GM12892 (cell line): ENCODE data around the gene CLNK.

Experiments used
- DNase-seq: peaks from one replicate; pipeline ENCODE4 v3.0.0; 2011; ENCODE audit not compliant: insufficient read length
- FAIRE-seq: peaks from 2 replicates; lab custom pipeline; 2011; peaks lifted over from hg19 to GRCh38; lab: Jason Lieb, UNC
- POLR2A ChIP-seq: IDR thresholded peaks from 2 replicates; pipeline ENCODE4 v1.6.1; 2011; ENCODE audit warnings: low read depth, low read length, control low read depth
- POLR2AphosphoS5 ChIP-seq: IDR thresholded peaks from 2 replicates; pipeline ENCODE4 v1.6.1; 2011; ENCODE audit warnings: low read depth, low read length, control low read depth
- TAF1 ChIP-seq: IDR thresholded peaks from 2 replicates; pipeline ENCODE4 v1.6.1; 2011; ENCODE audit warnings: low read depth, mild to moderate bottlenecking, control low read depth, low read length, borderline replicate concordance

Gene CLNK

DNA sequence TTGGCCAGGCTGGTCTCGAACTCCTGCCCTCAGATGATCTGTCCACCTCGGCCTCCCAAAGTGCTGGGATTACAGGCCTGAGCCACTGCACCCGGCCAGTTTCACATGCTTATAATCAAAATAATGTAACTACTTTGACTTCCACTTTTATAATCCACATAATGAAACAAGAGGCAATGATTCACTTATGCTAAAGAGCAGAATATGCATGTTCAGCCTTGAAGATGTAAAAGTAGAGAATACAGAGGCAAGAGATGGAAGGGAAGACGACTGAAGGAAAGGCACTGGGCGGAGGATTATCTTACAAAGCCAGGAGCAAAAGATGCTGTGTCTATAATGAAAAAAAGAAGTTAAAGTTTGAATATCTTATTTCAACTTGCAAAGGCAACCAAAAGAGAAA lies 214.1 kb downstream of the CLNK start:
- DNase-seq (no peak), FAIRE-seq (no peak)
- no peak for TF ChIP-seq TAF1
- no peak for TF ChIP-seq POLR2AphosphoS5
- TF ChIP-seq POLR2A = no peak

DNA sequence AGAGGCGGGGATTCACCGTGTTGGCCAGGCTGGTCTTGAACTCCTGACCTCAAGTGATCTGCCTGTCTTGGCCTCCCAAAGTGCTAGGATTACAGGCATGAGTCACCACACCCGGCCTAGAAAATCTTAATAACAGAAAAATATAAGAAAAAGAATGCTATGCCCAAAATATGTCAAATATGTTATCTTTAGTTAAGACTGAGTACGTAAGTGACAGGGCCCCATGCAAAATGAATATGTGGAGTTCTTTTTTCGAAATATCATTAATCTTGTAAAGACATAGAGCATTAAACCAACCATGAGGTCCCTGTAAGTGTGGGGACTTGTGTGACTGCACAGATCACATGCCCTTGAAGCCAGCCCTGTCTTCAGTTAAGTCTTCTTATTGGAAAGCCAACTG lies 218.4 kb downstream of the CLNK start:
- DNase-seq (no peak), FAIRE-seq (no peak)
- TF ChIP-seq POLR2AphosphoS5 = no peak
- TF ChIP-seq TAF1 = no peak
- no peak for TF ChIP-seq POLR2A

DNA sequence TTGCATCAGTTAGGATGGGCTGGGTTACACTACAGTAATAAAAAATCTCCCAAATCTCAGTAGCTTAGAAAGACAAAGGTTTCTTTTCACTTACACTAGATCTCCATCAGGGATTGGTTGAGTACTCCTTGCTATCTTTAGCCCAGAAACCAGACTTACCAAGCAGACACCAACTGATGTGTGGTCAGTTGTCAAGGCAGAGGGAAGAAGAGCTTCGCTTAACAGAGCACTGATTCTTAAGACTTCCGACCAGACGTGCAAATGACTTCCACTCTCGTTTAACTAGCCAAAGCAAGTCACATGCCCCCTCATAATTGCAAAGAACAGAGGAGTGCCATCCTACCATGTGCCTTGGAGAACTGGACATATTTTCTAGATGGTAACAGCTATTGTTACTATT lies 221.7 kb downstream of the CLNK start:
- DNase-seq (no peak), FAIRE-seq (no peak)
- no peak for TF ChIP-seq POLR2AphosphoS5
- TF ChIP-seq TAF1 = no peak
- no peak for TF ChIP-seq POLR2A

DNA sequence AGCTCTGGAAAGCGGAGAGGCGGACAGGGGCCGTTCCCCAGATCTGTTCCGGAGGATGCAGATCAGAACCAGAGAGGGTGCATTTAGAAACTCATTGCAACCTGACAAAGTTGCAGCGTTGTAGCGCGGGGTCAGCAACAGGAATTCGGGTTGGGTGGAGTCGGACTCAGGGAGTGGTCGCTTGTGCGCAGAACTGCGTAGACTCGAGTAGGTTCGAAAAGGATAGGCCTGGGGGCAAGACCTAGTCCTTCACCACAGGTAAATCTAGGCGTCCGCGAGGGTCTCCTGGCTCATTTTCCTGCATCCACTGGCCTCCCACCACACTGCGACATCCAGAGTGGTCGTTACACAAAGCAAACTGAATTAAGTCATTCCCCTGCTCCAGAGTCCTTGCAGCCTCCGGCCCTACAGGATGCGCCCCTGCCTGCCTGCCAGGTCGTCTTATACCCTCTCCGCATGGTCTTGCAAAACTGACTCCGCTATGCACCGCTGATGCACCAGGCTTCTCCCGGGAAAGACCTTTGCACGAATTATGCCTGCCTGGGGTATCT lies 222.6 kb downstream of the CLNK start:
- no peak for FAIRE-seq
- no peak for TF ChIP-seq TAF1
- TF ChIP-seq POLR2AphosphoS5 = no peak
- no peak for TF ChIP-seq POLR2A
- DNase-seq = no peak

DNA sequence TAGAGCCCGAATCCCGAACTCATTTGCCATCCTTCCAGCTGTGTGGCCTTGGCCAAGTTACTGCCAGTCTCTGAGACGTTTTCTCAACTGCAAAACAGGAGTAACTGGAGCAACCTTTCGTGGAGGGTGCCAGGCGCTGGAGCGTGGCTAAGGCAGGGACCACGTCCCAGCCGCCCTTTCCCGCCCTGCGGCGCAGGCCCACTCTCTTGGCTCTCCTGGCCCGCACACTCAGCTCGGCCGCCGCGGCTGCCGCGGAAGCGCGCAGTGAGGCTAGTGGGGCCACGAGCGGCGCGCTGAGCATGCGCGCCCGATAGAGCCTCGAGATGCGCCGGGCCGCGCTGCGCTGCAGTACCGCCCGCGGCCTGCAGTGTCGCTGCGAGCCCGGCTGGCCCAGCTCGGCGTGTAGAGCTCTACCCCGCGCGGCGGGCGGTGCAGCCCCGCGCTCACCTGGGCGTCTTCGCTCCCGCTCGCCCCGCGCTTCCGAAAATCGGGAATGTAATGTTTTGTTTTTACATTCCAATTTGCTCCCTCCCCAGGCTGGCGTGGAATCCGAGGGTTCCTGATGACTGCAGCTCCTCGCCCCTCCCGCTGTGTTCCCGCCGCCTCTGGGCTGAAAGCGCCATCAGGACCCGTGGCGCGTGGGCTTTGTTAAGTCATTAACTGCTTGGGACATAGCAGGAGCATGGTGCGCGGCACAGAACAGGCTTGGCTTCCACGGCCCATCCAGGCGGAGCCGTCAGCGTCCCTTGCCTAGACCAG lies 223.3 kb downstream of the CLNK start:
- DNase-seq (peak; percentile 81), FAIRE-seq (peak; percentile 81)
- no peak for TF ChIP-seq POLR2AphosphoS5
- TF ChIP-seq POLR2A = no peak
- no peak for TF ChIP-seq TAF1

DNA sequence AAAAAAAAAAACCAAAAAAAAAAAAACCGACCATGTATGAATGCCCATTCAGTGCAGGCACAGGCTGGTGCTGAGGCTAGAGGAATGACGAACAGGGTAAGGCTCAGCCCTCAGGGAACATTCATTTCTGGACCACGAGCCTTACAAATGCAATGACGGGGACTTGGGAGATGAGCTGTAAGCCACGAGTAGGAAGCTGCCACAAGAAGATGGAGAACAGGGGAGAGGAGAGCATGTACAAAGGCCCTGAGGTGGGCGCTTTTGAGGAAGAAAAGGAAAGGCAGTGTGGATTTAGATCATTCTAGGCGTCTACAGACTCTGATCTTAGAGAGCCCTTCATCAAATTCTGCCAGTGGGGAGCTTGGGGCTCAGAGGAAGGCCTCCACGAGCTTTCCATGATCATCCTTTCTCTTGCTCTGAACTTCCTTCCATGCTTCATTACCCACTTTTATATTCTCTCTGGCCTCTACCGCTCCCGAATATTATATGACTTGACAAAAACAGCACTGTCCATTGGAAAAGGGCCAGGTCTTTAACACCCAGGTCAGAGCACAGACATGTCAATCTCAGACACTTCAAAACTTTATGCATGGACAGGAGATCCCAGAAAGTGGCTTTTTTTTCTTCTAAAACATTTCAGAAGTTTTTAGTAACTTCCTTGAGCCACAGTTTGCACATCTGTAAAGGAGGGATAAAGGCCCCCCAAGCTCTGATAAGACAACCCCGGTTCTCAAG lies 224.1 kb downstream of the CLNK start:
- FAIRE-seq (no peak), DNase-seq (no peak)
- TF ChIP-seq POLR2A = no peak

DNA sequence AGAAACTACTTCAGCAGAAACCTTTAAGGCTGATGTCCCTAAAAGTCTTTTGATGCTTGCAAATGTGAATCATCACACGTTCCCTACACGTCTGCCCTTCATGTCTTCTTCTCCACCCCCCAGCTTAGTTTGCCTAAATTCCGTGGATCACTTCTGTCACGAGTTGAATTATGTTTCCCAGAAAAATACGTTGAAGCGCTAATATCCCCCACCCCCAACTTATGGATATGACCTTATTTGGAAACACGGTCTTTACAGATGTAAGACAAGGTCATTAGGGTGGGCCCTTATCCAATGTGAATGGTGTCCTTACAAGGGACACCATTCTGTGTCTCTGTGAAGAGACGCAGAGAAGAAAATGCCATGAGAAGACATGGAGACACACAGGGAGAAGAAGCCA lies 225.3 kb downstream of the CLNK start:
- TF ChIP-seq TAF1 (no peak), POLR2AphosphoS5 (no peak), POLR2A (no peak)
- FAIRE-seq (no peak), DNase-seq (no peak)

DNA sequence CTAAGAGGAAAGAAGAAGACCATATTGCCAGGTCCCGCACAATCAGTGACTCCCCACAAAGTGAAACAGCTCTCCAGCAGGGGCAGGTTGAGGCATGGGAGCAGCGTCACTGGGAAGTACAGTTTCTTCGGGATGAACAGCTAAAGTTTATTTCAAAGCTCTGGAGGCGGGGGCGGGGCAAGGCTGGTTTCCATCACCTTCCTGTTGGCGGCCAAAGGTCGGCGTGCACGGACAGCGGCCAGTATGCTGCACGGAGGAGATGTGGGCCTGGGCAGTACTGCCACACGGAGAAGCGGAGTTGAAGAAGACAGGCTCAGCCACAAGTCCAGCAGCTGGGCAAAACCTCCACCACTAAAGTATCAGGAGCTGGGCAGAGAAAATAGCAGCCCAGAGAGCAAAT lies 226.4 kb downstream of the CLNK start:
- FAIRE-seq (no peak), DNase-seq (no peak)
- TF ChIP-seq TAF1 (no peak), POLR2AphosphoS5 (no peak), POLR2A (no peak)

DNA sequence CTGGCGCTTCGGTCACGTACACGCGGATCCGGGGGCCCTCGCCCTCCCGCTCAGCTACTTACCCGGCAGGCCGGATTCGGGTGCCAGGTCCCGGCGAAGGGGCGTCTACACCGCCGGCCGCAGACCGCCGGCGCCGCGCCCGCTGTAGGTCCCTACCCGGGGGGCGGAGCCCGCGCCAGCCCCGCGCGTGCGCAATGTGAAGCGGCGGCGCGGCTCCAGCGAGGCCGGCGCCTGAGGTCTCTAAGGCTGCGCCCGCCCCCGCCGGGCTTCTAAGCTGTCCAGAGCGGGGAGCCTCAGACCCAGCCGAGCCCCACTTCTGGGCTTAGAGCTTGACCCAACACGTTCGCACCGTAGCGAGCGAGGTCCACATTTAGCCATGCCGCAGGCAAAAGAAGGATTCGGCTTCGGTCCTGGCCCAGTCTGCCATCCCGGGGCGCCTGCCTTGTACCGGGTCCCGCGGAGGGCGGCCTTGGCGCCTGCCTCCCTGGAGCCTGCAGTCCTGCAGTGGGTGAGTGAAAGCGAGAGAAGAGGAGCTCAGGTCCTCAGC lies 227.2 kb downstream of the CLNK start, which contains the start of gene ZNF518B:
Gene ZNF518B, minus strand, starts transcription at position 172 of the 547 bp plus-strand sequence. CDS start 11,098 bp downstream, outside the sequence.
- FAIRE-seq (peak; percentile 62), DNase-seq (peak; percentile 66)
- TF ChIP-seq POLR2AphosphoS5 (no peak), TAF1 (no peak), POLR2A (no peak)

DNA sequence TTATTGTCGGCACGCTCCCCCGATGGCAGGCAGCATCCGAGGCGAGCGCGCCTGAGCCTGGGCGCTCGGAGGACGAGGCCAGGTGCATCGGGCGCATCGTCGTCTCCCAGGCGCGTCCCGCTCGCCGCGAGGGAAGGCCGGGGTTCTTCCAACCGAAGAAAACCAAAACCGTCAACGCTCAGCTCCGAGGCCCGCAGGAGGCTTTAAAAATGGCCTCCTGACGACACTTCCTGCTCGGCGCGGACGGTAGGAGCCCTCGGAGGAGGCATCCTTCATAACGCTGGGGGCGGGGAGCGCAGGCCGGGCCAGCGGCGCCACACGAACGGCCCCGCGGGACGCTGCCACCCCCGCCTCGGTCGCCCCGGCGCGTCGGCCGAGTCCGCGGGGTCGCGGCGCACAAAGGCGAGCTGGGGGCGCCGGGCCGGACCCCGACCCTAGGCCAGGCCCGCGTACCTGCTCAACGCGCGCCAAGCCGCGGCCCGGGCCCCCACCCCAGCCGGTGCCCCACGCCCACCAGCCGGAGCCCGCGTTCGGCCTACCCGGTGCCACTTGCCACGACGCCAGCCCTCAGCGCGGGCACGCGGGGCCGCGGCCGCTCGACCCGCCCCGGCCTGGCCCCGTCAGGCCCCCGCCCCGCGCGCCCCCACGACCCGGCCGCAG lies 227.8 kb downstream of the CLNK start:
- TF ChIP-seq TAF1 (no peak), POLR2AphosphoS5 (no peak), POLR2A (no peak)
- DNase-seq (peak; percentile 49), FAIRE-seq (peak; percentile 83)

DNA sequence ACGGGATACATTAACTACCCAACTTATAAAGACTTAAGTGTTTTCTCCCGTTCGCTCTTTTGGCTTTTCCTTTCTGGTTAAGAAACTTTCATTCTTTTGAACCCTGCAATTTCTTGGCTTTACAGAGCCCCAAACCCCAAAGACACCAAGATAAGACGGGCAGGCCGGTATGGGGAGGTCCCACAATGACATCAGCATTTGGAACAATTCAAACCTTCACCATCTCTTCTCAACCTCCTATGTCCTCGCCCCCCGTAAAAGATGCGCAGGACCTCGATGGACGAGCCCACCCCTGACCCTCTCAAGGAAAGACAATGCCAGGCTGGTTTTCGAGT lies 228.3 kb downstream of the CLNK start:
- FAIRE-seq (no peak), DNase-seq (no peak)
- no peak for TF ChIP-seq TAF1
- TF ChIP-seq POLR2AphosphoS5 = no peak
- TF ChIP-seq POLR2A = no peak
